MM.1S (cell line): ENCODE data around the gene CYTH1.

Source experiments
- DNase-seq: peaks from one replicate; pipeline ENCODE4 v3.0.0-alpha.2; 2015
- H2AFZ ChIP-seq: fragments of 300-600 bp; sonication (generic); 2 replicates; pipeline ENCODE4 v1.6.0; 2016; ENCODE audit warnings: antibody characterized with exemption, low read length
- H3F3A ChIP-seq: fragments of 300-600 bp; sonication (generic); 2 replicates; pipeline ENCODE4 v1.6.1; 2016; ENCODE audit warnings: mild to moderate bottlenecking, antibody characterized with exemption, low read length, moderate library complexity, mixed read lengths; ENCODE audit not compliant: insufficient read depth
- H3K27ac ChIP-seq: fragments of 300-600 bp; sonication (generic); 2 replicates; pipeline ENCODE4 v1.5.1; 2016; ENCODE audit warnings: mild to moderate bottlenecking, low read length
- H3K27me3 ChIP-seq: fragments of 300-600 bp; sonication (generic); replicated peaks from 2 replicates; pipeline ENCODE4 v1.6.0; 2016; ENCODE audit warnings: low read length; ENCODE audit not compliant: insufficient read depth
- H3K36me3 ChIP-seq: fragments of 300-600 bp; sonication (generic); replicated peaks from 2 replicates; pipeline ENCODE4 v1.6.1; 2016; ENCODE audit warnings: mild to moderate bottlenecking, low read length, mixed read lengths; ENCODE audit not compliant: insufficient read depth
- H3K4me1 ChIP-seq: fragments of 300-600 bp; sonication (generic); 2 replicates; pipeline ENCODE4 v1.6.1; 2016; ENCODE audit warnings: low read length, mixed read lengths
- H3K4me2 ChIP-seq: fragments of 300-600 bp; sonication (generic); 2 replicates; pipeline ENCODE4 v1.6.0; 2016; ENCODE audit warnings: low read depth, low read length
- H3K4me3 ChIP-seq: fragments of 300-600 bp; sonication (generic); 2 replicates; pipeline ENCODE4 v1.5.1; 2016; ENCODE audit warnings: low read length, mixed read lengths
- H3K79me2 ChIP-seq: fragments of 300-600 bp; sonication (generic); 2 replicates; pipeline ENCODE4 v1.6.1; 2016; ENCODE audit warnings: mixed run types, low read length, mixed read lengths
- H3K9ac ChIP-seq: fragments of 300-600 bp; sonication (generic); 2 replicates; pipeline ENCODE4 v1.6.1; 2016; ENCODE audit warnings: low read length, mixed read lengths
- H3K9me2 ChIP-seq: fragments of 300-600 bp; sonication (generic); replicated peaks from 2 replicates; pipeline ENCODE4 v1.6.1; 2016; ENCODE audit warnings: mild to moderate bottlenecking, low read length, mixed read lengths; ENCODE audit not compliant: insufficient read depth
- H3K9me3 ChIP-seq: fragments of 300-600 bp; sonication (generic); replicated peaks from 2 replicates; pipeline ENCODE4 v1.6.1; 2016; ENCODE audit warnings: mild to moderate bottlenecking, low read length, mixed read lengths; ENCODE audit not compliant: insufficient read depth
- H4K20me1 ChIP-seq: fragments of 300-600 bp; sonication (generic); 2 replicates; pipeline ENCODE4 v1.6.1; 2016; ENCODE audit warnings: mild to moderate bottlenecking, low read length, moderate library complexity, mixed read lengths; ENCODE audit not compliant: insufficient read depth
- CTCF ChIP-seq: fragments of 300-600 bp; sonication (generic); IDR thresholded peaks from 2 replicates; pipeline ENCODE4 v1.5.1; 2016; ENCODE audit warnings: antibody characterized with exemption, low read length, mixed read lengths
- EZH2 ChIP-seq: fragments of 300-600 bp; sonication (generic); optimal IDR thresholded peaks from 2 replicates; pipeline ENCODE3; 2017; ENCODE audit warnings: low read depth, mild to moderate bottlenecking, antibody characterized with exemption, low read length, mixed read lengths
- EZH2phosphoT487 ChIP-seq: fragments of 300-600 bp; sonication (generic); IDR thresholded peaks from 2 replicates; pipeline ENCODE4 v1.6.1; 2018; ENCODE audit warnings: antibody characterized with exemption, low read length

Gene CYTH1

GRCh38 chr17:78774956-78775571 is 7.0 kb downstream of the CYTH1 start:
- peak overlapping the region; percentile 81 for H3K9ac ChIP-seq
- no peaks in the 10 kb centered on the region for H3K9me3 ChIP-seq
- H3K4me2 ChIP-seq: peak overlapping the region; percentile 98
- peaks cover 97% of the 10 kb centered on the region for H3K79me2 ChIP-seq
- peaks cover 63% of the 10 kb centered on the region for H3F3A ChIP-seq
- H3K27me3 ChIP-seq: no peaks in the 10 kb centered on the region
- H3K36me3 ChIP-seq: no peaks in the 10 kb centered on the region
- no peaks in the 10 kb centered on the region for H4K20me1 ChIP-seq
- TF ChIP-seq CTCF (no peak), EZH2phosphoT487 (no peak), EZH2 (no peak)
- H3K4me1 ChIP-seq: peaks cover 54% of the 10 kb centered on the region
- H3K4me3 ChIP-seq: peak overlapping the region; percentile 60
- peak; percentile 56 for DNase-seq
- H3K27ac ChIP-seq: peak overlapping the region; percentile 93
- no peak overlapping the region for H2AFZ ChIP-seq
- no peaks in the 10 kb centered on the region for H3K9me2 ChIP-seq

- H3K27me3 ChIP-seq: no peaks in the 10 kb centered on the region
- H3K4me3 ChIP-seq: peak overlapping the region; percentile 60
- H3K4me2 ChIP-seq: peak overlapping the region; percentile 98
- H3K27ac ChIP-seq: peak overlapping the region; percentile 93
- DNase-seq: no peak
- no peaks in the 10 kb centered on the region for H3K36me3 ChIP-seq
- H3F3A ChIP-seq: peaks cover 57% of the 10 kb centered on the region
- H3K79me2 ChIP-seq: peaks cover 97% of the 10 kb centered on the region
- H2AFZ ChIP-seq: no peak overlapping the region
- H3K9ac ChIP-seq: peak overlapping the region; percentile 81
- no peaks in the 10 kb centered on the region for H3K9me2 ChIP-seq
- TF ChIP-seq CTCF (no peak), EZH2 (no peak), EZH2phosphoT487 (no peak)
- no peaks in the 10 kb centered on the region for H3K9me3 ChIP-seq
- no peaks in the 10 kb centered on the region for H4K20me1 ChIP-seq
- H3K4me1 ChIP-seq: peaks cover 52% of the 10 kb centered on the region
These were observed 7.6 kb downstream of the CYTH1 start for GRCh38 chr17:78774453-78774852.

GRCh38 chr17:78771758-78772382 is 10.2 kb downstream of the CYTH1 start:
- H3K79me2 ChIP-seq: peaks cover 100% of the 10 kb centered on the region
- DNase-seq: peak; percentile 67
- H3K4me3 ChIP-seq: peak overlapping the region; percentile 46
- peak overlapping the region; percentile 77 for H3K4me2 ChIP-seq
- H3K27me3 ChIP-seq: no peaks in the 10 kb centered on the region
- no peaks in the 10 kb centered on the region for H4K20me1 ChIP-seq
- no peak for TF ChIP-seq EZH2
- TF ChIP-seq EZH2phosphoT487: no peak
- TF ChIP-seq CTCF: no peak
- H2AFZ ChIP-seq: no peak overlapping the region
- H3K9ac ChIP-seq: peak overlapping the region; percentile 79
- peaks cover 59% of the 10 kb centered on the region for H3F3A ChIP-seq
- H3K4me1 ChIP-seq: peaks cover 62% of the 10 kb centered on the region
- H3K27ac ChIP-seq: peak overlapping the region; percentile 98
- no peaks in the 10 kb centered on the region for H3K9me3 ChIP-seq
- H3K9me2 ChIP-seq: no peaks in the 10 kb centered on the region
- no peaks in the 10 kb centered on the region for H3K36me3 ChIP-seq
